ENCODE measurements around the gene SYN1. TPM values are rescaled to one million over a fixed set of nuclear protein-coding genes. Genes with fewer than 3 reads are reported as not detected.

The SYN1 gene
- total RNA-seq, 1 donor from 2014 or later = 3.7 TPM

DNA sequence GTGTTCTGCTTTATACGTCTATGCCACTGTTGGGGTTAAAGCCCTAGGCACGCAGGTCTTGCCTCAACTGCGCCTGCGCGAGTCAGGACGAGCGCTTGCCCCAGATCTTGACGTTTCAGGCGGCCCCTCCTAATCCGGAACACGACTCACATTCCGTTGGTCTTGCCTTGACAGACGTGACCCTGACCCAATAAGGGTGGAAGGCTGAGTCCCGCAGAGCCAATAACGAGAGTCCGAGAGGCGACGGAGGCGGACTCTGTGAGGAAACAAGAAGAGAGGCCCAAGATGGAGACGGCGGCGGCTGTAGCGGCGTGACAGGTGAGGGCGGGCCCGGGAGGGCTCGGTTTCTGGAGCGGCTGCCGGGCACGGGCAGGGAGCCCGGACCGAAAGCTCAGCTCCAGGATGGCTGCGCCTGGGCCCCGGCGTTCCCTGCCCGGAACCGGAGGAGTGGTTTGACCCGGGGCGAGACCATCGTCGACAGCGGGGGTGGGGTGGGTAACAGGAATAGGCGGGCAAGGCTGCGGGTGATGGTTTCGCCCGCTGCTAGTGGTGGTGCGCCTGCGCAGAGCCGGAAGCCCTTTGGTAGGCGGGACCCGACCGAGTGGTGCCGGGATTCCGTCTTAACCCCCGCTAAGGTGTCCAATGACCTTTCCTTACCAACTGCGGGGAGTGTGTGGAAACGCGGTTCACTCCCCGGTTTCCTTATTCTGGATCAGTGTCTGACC, 58.6 kb downstream of the SYN1 start, which contains the start of gene ARAF:
ARAF (plus strand) TSS at position 272 of the 725 bp plus-strand sequence. CDS start 1,763 bp downstream, outside the sequence.
- Mint-ChIP-seq H3K27ac (ENCODE audit: unreplicated experiment) (peak within 1 kb of the TSS; percentile 97), H3K4me1 (ENCODE audit: low read depth) (peaks cover 23% of the 10 kb centered on the region), H3K9me3 (ENCODE audit: low read depth) (peaks cover 8% of the 10 kb centered on the region), H3K4me3 (ENCODE audit: unreplicated experiment) (peak within 1 kb of the TSS; percentile 80), H3K36me3 (ENCODE audit: low read depth) (peaks cover 4% of the 10 kb centered on the region), H3K27me3 (ENCODE audit: low read depth) (no peaks in the 10 kb centered on the region)
- TF ChIP-seq, protein P1, sequence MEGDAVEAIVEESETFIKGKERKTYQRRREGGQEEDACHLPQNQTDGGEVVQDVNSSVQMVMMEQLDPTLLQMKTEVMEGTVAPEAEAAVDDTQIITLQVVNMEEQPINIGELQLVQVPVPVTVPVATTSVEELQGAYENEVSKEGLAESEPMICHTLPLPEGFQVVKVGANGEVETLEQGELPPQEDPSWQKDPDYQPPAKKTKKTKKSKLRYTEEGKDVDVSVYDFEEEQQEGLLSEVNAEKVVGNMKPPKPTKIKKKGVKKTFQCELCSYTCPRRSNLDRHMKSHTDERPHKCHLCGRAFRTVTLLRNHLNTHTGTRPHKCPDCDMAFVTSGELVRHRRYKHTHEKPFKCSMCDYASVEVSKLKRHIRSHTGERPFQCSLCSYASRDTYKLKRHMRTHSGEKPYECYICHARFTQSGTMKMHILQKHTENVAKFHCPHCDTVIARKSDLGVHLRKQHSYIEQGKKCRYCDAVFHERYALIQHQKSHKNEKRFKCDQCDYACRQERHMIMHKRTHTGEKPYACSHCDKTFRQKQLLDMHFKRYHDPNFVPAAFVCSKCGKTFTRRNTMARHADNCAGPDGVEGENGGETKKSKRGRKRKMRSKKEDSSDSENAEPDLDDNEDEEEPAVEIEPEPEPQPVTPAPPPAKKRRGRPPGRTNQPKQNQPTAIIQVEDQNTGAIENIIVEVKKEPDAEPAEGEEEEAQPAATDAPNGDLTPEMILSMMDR (IDR thresholded peaks at IDR 0.05) = no peak
- peak; percentile 97 for DNase-seq (ENCODE audit: low spot score)

DNA sequence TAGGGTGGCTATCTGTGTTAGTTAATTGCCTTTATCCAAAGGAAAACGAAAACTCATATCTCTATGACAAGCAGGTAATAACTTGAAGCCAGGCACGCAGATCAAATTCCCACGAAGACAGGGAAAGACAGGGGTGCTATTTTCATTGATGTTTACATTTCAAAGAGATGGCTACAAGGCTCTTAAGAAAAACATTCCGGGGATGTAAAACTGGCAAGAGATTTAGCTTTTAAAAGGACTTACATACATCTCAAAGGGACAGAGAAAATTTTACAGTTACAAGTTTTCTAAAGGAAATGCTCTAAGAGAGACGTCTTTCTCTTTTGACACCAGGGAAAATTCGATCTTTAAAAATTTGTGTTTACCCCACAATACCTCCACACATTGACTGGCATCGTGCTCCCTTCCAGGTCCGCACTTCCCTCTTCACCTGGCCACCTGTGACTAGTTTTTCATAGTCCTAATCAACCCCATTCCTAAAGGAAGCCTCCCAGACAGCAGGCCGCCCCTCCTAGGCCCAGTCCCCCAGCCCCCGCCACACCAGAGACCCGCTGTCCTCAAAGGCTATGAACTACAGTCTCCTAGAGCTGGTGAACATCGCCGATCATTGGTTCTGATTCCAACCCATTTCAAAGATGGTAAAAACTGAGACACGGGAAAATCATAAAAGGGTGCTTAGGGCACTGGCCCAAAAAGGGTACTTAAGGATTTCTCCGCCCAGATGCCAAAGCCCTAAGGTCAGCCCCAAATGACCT, 59.3 kb downstream of the SYN1 start:
- Mint-ChIP-seq H3K27ac (ENCODE audit: unreplicated experiment) (peak overlapping the region; percentile 97), H3K4me1 (ENCODE audit: low read depth) (peaks cover 27% of the 10 kb centered on the region), H3K27me3 (ENCODE audit: low read depth) (no peaks in the 10 kb centered on the region), H3K9me3 (ENCODE audit: low read depth) (peaks cover 8% of the 10 kb centered on the region), H3K36me3 (ENCODE audit: low read depth) (peaks cover 4% of the 10 kb centered on the region), H3K4me3 (ENCODE audit: unreplicated experiment) (peak overlapping the region; percentile 80)
- DNase-seq (ENCODE audit: low spot score) = no peak
- TF ChIP-seq, protein P1 (IDR thresholded peaks at IDR 0.05) = no peak

DNA sequence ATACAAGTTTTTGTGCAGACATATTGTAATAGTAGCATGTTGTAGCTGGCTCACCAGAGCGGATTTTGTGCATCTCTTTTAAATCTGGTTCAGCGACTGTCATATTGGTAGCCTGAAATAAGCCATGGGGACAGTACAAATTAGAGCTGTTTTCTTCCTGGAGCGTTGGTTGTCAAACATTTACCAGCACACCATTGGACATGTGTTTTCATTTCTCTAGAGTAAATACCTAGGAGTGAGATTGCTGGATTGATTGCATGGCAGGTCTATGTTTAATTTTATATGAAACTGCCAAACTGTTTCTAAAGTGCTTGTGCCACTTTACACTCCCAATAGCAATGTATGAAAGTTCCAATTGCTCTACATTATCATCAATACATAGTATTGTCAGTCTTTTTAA, 61.2 kb downstream of the SYN1 start:
- no peak overlapping the region for H3K27ac Mint-ChIP-seq (ENCODE audit: unreplicated experiment)
- H3K4me1 Mint-ChIP-seq (ENCODE audit: low read depth) = peaks cover 27% of the 10 kb centered on the region
- no peaks in the 10 kb centered on the region for H3K36me3 Mint-ChIP-seq (ENCODE audit: low read depth)
- H3K4me3 Mint-ChIP-seq (ENCODE audit: unreplicated experiment) = no peak overlapping the region
- DNase-seq (ENCODE audit: low spot score) = no peak
- peaks cover 2% of the 10 kb centered on the region for H3K9me3 Mint-ChIP-seq (ENCODE audit: low read depth)
- TF ChIP-seq, protein P1 (IDR thresholded peaks at IDR 0.05) = no peak
- no peaks in the 10 kb centered on the region for H3K27me3 Mint-ChIP-seq (ENCODE audit: low read depth)

DNA sequence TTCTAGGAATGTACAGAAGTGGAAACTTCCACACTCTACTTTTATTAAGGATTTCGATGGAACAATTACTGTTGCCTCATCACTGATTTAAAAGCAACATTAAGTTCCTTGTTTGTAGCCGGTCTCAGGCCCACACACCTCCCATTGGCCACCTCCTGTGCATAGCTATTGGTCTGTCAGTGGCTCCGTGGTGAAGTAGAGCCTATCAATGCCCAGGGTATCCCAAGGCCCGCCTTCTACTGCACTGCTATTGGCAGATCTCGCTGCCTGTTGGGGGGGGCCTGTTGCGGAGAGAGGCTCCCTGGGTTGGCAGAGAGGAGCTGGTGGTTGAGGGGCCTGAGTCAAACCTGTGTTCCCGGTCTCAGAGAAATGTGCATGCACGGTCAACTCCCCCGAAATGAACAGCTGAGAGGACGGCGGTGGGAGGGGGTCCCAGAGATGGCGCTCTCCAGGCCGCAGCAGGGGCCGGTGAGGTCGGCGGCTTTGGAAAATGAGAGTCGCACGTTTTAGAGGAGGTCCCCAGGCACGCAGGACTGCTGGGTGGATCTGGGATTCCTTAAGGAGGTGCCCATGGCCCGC, 63.5 kb downstream of the SYN1 start:
- TF ChIP-seq, protein P1 (IDR thresholded peaks at IDR 0.05) = no peak
- peaks cover 23% of the 10 kb centered on the region for H3K4me1 Mint-ChIP-seq (ENCODE audit: low read depth)
- peak; percentile 91 for DNase-seq (ENCODE audit: low spot score)
- H3K9me3 Mint-ChIP-seq (ENCODE audit: low read depth) = no peaks in the 10 kb centered on the region
- no peaks in the 10 kb centered on the region for H3K27me3 Mint-ChIP-seq (ENCODE audit: low read depth)
- H3K4me3 Mint-ChIP-seq (ENCODE audit: unreplicated experiment) = peak overlapping the region; percentile 85
- peak overlapping the region; percentile 99 for H3K27ac Mint-ChIP-seq (ENCODE audit: unreplicated experiment)
- no peaks in the 10 kb centered on the region for H3K36me3 Mint-ChIP-seq (ENCODE audit: low read depth)

DNA sequence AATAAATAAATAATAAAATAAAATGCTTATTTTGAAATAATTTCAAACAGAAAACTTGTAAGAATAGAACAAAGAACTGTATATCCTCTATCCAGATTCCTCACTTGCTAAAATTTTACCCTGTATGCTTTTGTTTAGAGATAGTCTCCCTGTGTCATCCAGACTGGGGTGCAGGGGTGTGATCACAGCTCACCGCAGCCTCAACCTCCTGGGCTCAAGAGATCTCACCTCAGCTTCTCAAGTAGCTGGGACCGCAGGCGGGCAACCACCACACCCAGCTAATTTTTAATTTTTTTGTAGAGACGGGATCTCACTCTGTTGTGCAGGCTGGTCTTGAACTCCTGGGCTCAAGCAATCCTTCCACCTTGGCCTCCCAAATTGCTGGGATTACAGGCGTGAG, 76.2 kb downstream of the SYN1 start:
- H3K9me3 Mint-ChIP-seq (ENCODE audit: low read depth) = no peaks in the 10 kb centered on the region
- no peak overlapping the region for H3K4me3 Mint-ChIP-seq (ENCODE audit: unreplicated experiment)
- TF ChIP-seq, protein P1 (IDR thresholded peaks at IDR 0.05) = no peak
- no peak overlapping the region for H3K27ac Mint-ChIP-seq (ENCODE audit: unreplicated experiment)
- H3K4me1 Mint-ChIP-seq (ENCODE audit: low read depth) = peaks cover 14% of the 10 kb centered on the region
- H3K27me3 Mint-ChIP-seq (ENCODE audit: low read depth) = no peaks in the 10 kb centered on the region
- no peaks in the 10 kb centered on the region for H3K36me3 Mint-ChIP-seq (ENCODE audit: low read depth)
- no peak for DNase-seq (ENCODE audit: low spot score)
